Activated CD4-positive, alpha-beta T cell treated with anti-CD3 and anti-CD28 coated beads for 4 hours (primary cell): ENCODE data around the gene UNC5A.

Source experiments
- DNase-seq, 2 donors: peaks; one replicate each; pipeline ENCODE4 v3.0.0-alpha.2; 2020

UNC5A gene

GRCh38 chr5:176847148-176847547, 36.8 kb downstream of the UNC5A start:
- DNase-seq: no peak

GRCh38 chr5:176847726-176848290, 37.4 kb downstream of the UNC5A start:
- DNase-seq: no peak

DNA sequence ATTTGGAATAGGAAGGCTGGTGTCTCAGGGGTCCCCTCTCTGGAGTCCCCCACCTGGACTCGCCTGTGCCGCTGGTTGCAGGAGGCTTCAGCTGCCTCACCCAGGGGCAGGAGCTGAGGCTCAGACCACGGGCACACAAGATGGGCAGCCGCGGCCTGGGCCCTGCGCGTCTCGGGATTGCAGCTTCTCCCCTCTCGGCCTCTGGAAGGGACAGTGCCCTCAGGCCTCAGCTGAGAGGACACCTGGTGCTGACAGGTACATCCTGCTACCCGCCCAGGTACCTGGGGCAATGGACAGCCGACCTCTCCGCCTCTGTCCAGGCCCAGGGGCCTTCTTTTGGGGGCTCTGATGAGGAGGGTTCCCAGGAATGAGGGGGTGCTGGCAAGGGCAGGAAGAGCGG, 38.3 kb downstream of the UNC5A start:
- no peak for DNase-seq

- DNase-seq: no peak
Measured at GRCh38 chr5:176849611-176850227, 39.4 kb downstream of the UNC5A start.

- DNase-seq: no peak
Measured at GRCh38 chr5:176850371-176851245, 40.2 kb downstream of the UNC5A start.

GRCh38 chr5:176851380-176851779, 41.0 kb downstream of the UNC5A start:
- no peak for DNase-seq

GRCh38 chr5:176851871-176852658, 41.7 kb downstream of the UNC5A start:
- DNase-seq: no peak

DNA sequence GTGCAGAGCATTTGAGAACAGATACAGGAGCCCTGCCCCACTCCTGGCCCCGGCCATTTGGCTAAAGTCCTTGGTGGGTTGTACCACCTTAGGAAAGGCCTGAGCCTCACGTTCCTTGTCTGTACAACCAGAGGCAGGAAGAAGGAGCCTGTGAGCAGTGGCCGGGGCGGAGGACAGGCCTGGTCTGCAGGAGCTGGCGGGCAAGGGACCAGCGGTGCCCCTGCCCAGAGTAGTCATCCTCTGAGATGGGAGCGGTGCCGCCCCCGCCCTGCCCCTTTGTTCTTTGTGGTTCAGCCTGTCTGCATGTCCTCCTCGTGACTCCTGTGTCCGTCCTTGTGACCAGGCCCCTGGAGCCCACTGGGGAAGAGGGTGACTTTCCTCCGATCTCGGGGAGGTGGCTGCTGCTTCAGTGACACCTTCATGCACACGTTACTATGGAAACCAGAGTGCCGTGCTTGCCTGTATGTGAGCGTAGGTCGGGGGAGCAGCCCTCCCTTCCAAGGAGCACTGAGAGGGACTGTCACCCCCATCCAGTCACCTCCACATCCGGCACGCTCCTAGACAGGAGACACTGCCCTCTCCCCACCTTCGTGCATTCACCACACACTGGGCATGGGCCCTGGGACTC, 42.9 kb downstream of the UNC5A start:
- DNase-seq: no peak

DNA sequence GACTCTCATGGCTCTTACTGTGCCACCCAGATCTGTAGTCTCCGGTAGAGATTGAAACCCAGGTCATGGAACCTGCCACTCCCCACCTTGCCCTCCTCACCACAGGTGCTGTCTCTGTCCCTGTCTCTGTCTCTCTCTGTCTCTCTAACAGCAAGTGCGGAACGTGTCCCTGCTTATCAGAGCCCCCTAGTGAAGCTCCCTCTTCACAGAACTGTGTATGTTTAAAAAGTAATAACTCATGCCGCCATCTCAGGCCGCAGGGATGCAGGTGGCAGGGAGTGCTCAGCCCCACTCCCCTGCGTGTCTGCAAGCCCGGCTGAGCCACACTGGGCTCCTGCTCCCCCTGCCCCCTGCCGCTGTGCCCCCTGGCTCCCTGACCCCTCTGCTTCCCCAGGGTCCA, 43.8 kb downstream of the UNC5A start:
- no peak for DNase-seq

DNA sequence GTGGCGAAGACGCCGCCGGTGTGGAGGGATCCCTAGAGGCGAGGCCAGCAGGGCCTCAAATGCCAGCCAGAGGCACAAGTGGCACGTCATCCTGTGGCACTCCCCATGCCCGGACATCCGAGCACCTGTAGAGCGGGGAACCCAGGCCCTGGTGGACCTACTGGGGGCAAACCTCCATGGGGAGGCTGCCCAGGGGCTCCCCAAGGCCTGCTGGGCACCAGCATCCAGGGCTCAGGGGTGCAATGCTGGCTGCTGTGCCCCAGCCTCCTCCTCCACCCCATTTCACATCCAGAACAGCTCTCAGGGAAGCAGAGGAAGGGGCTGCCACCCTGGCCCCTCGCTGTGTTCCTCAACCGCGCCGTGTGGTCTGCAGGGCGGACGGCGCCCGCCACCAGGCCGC, 45.2 kb downstream of the UNC5A start:
- DNase-seq: no peak

GRCh38 chr5:176856746-176857145, 46.4 kb downstream of the UNC5A start:
- DNase-seq: no peak

- no peak for DNase-seq
Measured at GRCh38 chr5:176857216-176857893, 47.0 kb downstream of the UNC5A start.

DNA sequence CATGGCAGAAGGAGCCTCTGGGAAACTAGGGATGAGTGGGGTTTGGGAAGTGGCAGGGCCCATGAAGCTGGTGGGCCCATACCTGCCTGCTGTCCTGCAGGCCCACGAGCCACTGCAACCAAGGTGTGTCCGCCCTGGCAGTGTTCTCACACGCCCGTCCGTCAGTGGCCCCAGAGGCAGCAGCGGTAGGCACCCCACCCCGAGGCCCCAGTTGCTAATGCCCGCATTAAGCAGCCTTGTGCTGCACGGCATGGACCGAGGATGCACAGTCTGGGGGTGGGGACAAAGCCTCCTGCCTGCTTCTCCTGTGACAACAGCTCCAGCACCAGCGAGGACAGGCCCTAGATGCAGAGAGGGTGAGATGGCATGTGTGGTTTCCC, 47.5 kb downstream of the UNC5A start:
- DNase-seq: no peak

GRCh38 chr5:176859916-176860315, 49.6 kb downstream of the UNC5A start:
- no peak for DNase-seq

DNA sequence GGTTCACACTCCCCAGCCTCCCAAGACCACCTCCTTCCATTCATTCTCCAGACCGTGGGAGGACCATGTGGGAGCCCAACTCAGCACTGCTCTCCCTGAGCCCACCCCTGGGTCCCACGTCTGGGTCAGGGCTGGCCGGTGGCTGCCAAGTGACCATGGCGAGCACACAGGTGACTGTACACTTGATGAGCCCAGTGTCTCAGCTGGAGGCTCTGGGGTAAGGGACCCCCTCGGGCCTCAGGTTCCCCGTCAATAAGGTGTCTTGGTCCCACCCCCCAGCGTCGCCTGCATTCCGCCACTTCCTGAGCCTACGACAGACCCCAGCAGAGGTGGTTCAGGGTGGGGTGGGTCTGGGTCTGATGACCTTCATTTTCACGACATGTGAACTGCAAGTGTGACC, 50.0 kb downstream of the UNC5A start:
- no peak for DNase-seq

- DNase-seq: no peak
Measured at GRCh38 chr5:176861276-176861675, 50.9 kb downstream of the UNC5A start.

- no peak for DNase-seq
Measured at GRCh38 chr5:176862330-176862995, 52.1 kb downstream of the UNC5A start.

GRCh38 chr5:176863041-176863764, 52.8 kb downstream of the UNC5A start:
- no peak for DNase-seq

DNA sequence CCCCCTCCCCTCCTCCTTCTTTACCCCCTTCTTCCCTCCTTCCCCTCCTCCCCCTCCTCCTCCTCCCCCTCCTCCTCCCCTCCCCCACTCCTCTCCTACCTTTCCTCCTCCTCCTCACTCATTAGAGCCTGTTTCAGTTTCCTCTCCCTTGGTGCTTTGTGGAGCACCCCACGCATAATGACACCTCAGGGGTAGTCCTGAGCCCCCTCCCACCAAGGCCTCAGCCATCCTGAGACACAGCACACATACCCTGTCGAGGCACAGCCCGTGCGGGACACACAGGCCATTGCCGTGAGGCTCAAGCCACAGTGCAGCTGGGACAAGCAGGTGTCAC, 53.4 kb downstream of the UNC5A start:
- no peak for DNase-seq

DNA sequence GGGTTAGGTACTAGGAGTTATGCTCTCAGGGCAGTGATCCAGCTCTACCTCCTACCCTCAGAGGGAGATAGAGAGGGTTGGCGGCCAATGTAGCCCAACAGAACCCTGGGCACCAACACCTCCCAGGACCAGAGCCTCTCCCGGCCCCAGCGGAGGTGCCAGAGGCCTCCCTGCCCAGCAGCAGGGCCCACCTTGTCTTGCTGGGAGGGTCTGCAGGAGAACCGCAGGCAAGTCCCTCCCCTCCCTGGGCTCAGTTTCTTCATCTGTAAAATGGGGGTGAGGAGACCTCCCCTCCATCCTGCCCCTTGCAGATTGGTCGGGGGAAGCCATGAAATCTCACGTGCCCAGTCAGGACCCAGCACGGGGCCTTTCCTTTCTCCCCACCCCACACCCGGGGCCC, 54.4 kb downstream of the UNC5A start:
- no peak for DNase-seq

DNA sequence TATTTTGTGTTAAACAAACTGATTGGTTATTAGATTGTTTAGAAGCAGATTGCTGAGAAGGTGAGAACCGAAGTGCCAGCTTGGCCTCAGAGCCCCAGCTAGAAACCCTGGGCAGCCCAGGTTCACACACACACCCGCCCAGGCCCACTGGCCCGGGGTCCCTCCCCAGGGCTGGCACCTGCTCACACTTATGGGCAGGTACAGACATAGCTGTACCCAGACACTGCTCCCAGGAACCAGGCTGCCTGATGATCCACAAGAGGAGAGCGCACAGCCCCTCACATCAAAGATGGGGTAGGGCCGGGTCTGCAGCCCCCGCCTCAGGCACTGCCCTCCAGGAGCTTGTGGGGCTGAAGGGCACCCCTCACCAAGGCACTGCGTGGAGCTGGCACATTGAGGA, 55.6 kb downstream of the UNC5A start:
- DNase-seq: no peak
